Mesenteric fat pad (tissue), 1 donor: ENCODE data around the gene KANK3. TPM values are rescaled to one million over a fixed set of nuclear protein-coding genes. Genes with fewer than 3 reads are reported as not detected.
"Not testable (repeated sequence)": the region's sequence is repeated elsewhere in the genome, so short reads cannot be mapped to it uniquely, and the experiment has no call there.

Experiments used
- DNase-seq: peaks from one replicate; pipeline ENCODE4 v3.0.0-alpha.2; 2020; ENCODE audit warnings: low spot score
- long read RNA-seq: library from polyadenylated mRNA; unstranded; transcript quantifications from one replicate; pipeline ENCODE4 v2.0.0, GENCODE V29; 2020
- total RNA-seq: library from RNA; stranded (reverse); fragmentation: NEBNext Ultra II Directional; extraction: Animal tissue kit (Norgen Biotek cat#: 25700); gene quantifications from one replicate; pipeline ENCODE4 v1.2.1, GENCODE V29; 2021
- donor health status: DM: yes; HTN: yes; CAD: no.

KANK3 gene
- 28.6 TPM for total RNA-seq
- long read RNA-seq, partial matches to known transcripts: 8 of 45 reads
- long read RNA-seq, other reads (novel, unspliced or antisense): 37 of 45 reads

DNA sequence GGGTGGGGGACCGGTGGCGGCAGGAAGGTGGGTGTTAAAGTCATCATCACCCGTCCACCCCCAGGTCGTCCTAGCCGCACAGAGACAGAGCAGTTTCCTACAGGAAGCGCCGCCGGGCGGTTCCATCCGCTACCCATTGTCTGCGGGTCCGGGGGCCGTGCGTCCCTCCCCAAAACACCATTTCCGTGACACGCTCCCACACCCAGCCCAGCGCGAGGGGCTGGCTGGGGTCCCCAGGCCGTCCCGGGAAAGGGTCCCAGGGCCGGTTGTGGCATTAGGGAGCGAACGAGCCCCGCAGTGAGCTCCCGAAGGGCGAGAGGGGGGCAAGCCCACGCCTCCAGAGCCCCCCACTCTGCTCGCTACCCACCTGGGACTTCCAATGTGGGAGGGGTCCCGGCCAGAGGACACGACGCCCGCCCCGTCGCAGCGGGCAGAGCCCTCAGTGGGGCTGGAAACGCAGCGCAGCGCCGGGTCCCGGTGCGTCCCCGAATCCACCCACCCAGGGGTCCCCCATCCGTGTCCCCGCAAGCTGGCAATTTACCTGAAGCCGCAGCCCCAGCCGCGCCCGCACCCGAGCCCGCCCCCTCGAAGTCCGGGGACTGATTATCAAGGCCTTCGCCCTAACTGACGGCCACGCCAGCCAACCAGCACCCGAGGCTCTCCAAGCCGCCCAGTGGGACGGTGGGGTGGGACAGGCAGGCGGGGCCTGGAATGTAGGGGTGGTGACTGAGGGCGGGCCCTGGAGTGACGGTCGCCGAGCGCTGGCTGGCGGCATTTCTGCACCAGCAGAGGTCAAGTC, at the start of gene KANK3:
KANK3 (minus strand) TSS at position 579 of the 799 bp plus-strand sequence. CDS start 5,434 bp downstream, outside the sequence.
- peak; percentile 98 for DNase-seq

DNA sequence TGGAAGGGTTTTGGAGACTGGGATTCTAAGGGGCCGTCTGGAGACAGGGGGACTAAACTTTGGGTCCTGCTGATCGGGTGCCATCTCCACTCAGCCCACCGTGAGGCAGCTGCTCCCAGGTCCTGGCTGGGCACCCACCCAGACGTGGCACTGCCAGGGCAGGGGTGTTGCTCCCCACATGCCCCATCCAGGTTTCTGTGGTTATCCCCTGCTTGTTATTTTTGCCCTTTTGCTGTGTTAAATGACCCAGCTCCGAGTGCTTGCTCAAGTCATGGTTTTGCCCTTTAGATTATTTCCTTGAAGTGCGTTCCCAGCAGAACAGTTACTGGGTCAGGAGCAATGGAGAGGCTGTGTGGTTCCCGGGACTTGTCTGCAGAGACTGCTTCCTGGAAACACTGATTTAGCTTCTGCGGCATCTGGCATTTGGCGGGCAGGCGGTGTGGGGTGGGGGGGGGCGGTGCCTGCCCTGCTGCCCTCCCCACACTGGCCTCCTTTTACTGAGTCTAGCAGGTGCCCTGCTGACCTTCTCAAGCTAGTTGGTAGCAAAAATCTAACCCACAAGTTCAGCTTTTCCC, 49.0 kb upstream of the KANK3 start:
- no peak for DNase-seq

DNA sequence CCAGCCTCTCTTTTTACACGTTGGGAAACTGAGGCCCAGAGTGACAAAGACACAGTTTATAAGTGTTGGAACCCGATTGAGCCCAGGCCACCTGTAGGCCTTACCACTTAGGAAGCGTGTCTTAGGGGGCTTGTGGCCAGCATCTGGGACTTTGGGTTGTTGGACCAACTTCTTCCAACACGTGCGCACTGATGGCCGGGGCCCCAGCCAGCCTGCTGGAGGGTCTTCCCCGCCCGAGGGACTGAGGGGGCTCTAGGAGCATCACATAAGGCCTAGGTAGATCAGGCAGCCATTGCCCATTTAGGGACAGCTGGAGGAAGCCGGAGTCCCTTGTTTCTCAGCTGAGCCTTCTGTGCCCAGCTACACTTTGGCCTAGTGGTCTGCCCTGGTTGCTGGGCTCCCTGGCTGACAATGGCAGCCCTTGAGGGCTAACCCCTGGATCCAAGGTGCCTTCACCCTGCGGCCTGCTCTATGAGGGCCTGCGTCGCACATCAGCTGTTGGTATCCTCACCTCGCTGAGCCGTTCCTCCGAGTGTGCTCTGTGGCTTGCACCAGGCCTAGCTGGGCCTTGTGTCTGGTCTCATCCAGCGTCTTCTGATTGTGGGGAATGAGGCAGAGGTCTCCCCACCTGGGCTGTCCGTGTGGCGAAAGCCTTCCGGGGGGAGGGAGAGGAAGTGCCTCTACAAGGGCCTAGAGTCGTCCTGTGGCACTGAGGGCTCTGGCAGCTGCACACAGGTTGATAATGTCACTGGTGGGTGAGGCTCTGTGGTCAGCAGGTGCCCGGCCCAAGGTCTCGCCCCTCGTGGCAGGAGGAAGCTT, 48.3 kb upstream of the KANK3 start:
- no peak for DNase-seq

DNA sequence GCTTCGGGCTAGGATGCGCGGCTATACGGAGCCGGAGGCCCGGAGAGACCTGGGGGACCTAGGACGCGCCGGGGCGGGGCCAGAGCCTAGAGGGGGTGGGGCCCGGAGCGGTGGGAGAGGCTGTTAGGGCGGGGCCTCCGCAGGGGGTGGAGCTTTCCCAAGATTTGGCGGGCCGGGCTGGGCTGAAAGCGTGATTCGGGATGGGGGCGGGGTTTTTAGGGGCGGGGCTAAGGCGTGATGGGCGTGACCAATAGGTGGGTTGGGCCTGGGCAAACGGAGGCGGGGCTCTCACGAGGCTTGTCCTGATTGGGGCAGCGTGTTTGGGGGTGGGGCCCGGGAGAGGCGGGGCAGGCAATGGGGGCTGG, 47.5 kb upstream of the KANK3 start:
- DNase-seq: peak; percentile 98

DNA sequence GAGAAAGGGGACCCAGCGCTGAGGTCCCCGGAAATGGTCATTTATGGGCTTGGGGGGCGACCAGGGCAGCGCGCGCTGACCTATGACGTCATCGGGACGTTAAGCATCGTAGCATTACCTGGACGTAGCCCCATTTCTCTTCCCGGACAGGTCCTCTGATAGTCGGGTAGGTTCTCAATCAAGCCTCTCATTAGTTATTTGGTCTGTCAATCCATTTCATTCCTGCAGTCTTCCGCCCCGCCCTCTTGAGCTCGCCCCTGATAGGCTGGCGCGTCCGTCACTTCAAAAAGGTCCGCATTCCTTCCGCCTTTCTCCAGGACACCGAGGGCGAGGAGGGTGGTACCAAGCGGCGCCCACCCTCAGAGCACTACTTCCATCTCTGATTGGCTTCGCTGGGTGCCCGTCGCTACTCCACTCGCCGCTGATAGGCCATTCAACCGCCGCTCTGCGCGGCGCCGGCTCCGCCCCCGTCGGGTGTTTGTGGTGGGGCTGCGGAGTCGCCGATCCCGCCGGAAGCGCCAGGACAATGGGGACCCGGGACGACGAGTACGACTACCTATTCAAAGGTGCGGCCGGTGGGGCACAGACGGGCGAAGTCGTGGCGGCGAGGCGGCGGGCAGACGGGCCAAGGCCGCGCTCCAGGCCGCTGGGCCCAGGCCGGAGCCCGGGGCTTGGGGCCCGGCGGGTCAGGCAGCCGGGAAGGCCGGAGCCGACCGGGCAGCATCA, 47.0 kb upstream of the KANK3 start, which contains the start of gene RAB11B:
RAB11B (plus strand) TSS at position 470 of the 726 bp plus-strand sequence; CDS start at position 527, 57 bp downstream.
- DNase-seq: peak; percentile 99

DNA sequence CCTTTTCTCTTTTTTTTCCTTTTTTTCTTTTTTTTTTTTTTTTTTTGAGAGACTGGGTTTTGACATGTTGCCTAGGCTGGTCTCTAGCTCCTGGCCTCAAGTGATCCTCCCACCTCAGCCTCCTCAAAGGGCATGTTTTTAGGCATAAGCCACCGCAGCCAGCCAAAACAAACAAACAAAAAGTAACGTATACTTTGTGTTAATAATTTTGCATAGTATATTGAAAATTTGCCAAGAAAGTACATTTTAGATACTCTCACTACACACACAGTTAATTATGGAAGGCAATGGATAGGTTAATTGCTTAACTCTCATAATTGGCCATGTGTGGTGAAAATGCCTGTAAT, 45.5 kb upstream of the KANK3 start:
- DNase-seq: no peak

DNA sequence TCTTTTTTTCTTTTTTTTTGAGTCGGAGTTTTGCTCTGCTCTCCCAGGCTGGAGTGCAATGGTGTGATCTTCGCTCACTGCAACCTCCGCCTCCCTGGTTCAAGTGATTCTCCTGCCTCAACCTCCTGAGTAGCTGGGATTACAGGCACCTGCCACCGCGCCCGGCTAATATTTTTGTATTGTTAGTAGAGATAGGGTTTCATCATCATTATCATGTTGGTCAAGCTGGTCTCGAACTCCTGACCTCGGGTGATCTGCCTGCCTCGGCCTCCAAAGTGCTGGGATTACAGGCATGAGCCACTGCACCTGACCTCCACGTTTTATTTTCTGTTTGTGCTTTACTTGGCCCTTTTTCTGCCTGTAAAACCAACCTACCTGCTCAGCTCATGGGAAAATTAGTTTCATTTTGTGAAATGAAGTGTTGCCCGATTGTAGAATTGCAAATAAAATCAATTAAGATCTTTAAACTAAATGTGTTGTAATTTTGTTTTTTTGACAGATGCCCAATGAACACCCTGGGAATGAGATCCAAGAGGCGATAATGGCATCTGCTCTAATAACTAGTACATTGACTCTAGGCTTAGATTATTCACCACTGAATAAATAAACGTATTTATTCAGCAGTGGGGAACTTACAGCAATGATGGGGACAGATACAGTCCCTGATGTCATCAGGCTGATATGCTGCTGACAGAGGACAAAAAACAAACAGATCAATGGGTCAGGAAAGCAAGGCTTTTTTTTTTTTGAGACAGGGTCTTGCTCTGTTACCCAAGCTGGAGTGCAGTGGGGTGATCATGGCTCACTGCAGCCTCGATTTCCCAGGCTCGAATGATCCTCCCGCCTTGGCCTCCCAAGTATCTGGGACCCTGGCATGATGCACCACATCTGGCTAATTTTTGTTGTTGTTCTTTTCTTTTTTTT, 44.9 kb upstream of the KANK3 start:
- no peak for DNase-seq

DNA sequence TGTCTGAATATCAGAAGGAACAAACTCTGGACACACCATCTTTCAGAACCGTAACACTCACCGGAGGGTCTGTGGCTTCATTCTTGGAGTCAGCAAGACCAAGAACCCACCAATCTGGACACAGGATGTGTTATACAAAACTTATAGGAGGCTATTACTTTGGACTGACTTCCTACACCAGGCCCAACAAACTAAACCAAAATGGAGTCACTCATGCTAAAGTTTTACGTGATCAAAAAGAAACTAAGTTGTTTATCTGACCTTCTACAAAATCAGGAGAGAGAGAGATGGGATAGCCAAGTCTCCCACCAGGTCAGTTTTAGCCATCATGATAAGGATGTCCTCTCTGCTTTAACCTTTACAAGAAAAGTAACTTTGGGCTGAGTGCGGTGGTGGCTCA, 43.9 kb upstream of the KANK3 start:
- no peak for DNase-seq

DNA sequence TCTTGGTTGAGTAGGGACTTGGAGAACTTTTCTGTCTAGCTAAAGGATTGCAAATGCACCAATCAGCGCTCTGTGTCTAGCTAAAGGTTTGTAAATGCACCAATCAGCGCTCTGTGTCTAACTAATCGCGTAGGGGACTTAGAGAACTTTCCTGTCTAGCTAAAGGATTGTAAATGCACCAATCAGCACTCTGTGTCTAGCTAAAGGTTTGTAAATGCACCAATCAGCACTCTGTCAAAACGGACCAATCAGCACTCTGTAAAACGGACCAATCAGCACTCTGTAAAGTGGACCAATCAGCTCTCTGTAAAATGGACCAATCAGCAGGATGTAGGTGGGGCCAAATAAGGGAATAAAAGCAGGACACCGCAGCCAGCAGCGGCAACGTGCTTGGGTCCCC, 43.4 kb upstream of the KANK3 start:
- DNase-seq: not testable (repeated sequence)

DNA sequence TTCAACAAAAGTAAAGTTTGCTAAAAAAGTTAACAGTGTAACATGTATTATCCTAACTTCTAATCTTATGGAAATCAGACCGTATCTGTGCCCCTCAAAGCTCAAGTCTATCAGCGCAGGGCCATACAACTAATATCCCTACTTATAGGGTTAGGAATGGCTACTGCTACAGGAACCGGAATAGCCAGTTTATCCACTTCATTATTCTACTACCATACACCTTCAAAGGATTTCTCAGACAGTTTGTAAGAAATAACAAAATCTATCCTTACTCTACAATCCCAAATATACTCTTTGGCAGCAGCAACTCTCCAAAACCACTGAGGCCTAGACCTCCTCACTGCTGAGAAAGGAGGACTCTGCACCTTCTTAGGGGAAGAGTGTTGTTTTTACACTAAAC, 42.5 kb upstream of the KANK3 start:
- not testable (repeated sequence) for DNase-seq

DNA sequence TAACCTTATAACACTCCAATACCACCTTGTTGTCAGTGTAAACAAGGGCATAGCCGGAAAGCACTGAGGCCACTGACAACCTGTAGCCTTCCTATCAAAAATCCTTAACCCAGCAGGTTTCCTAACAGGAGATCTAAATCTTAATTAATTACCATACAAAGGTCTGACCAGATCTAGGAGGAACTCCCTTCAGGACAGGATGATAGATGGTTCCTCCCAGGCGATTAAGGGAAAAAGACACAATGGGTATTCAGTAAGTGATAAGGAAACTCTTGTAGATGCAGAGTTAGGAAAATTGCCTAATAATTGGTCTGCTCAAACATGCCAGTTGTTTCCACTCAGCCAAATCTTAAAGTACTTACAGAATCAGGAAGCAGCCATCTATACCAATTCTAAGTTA, 42.0 kb upstream of the KANK3 start:
- not testable (repeated sequence) for DNase-seq

DNA sequence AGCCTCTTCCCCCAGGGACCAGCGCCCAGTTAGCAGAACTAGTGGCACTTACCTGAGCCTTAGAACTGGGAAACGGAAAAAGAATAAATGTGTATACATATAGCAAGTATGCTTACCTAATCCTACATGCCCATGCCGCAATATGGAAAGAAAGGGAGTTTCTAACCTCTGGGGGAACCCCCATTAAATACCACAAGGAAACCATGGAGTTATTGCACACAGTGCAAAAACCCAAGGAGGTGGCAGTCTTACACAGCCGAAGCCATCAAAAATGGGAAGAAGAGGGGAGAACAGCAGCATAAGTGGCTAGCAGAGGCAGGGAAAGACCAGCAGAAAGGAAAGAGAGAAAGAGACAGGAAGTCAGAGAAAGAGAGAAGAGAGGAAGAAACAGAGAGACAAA, 41.5 kb upstream of the KANK3 start:
- DNase-seq: not testable (repeated sequence)

DNA sequence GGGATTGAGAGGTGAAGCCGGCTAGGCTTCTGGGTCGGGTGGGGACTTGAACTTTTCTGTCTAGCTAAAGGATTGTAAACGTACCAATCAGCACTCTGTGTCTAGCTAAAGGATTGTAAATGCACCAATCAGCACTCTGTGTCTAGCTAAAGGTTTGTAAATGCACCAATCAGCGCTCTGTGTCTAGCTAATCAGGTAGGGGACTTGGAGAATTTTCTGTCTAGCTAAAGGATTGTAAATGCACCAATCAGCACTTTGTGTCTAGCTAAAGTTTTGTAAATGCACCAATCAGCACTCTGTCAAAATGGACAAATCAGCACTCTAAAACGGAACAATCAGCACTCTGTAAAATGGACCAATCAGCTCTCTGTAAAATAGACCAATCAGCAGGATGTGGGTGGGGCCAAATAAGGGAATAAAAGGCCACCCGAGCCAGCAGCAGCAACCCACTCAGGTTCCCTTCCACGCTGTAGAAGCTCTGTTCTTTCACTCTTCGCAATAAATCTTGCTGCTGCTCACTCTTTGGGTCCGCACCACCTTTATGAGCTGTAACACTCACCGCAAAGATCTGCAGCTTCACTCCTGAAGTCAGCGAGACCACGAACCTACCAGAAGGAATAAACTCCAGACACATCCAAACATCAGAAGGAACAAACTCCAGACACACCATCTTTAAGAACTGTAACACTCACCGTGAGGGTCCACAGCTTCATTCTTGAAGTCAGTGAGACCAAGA, 36.3 kb upstream of the KANK3 start:
- DNase-seq: not testable (repeated sequence)

DNA sequence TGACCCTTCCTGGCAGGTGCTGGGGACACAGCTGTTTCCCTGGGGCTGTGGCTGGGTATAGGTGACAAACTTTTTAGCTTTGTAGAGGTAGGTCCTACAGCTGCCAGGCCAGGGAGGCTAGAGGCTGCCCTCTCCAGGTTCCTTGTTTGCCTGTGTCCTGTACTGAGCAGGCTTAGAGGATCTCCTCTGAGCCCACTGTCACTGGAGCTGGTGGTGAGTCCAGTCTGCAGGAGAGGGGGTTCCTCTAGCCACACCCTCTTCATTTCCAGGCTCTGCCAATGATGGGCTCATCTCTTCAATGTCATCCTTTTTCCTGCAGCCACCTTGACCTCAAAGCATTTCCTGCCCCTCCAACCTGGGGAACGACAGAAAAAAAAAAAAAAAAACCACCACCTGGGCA, 34.5 kb upstream of the KANK3 start:
- DNase-seq: no peak

DNA sequence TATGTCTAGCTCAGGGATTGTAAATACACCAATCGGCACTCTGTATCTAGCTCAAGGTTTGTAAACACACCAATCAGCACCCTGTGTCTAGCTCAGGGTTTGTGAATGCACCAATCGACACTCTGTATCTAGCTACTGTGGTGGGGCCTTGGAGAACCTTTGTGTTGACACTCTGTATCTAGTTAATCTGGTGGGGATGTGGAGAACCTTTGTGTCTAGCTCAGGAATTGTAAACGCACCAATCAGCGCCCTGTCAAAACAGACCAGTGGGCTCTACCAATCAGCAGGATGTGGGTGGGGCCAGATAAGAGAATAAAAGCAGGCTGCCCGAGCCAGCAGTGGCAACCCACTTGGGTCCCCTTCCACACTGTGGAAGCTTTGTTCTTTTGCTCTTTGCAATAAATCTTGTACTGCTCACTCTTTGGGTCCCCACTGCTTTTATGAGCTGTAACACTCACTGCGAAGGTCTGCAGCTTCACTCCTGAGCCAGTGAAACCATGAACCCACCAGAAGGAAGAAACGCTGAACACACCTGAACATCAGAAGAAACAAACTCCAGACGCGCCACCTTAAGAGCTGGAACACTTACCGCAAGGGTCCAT, 33.4 kb upstream of the KANK3 start:
- DNase-seq: not testable (repeated sequence)

DNA sequence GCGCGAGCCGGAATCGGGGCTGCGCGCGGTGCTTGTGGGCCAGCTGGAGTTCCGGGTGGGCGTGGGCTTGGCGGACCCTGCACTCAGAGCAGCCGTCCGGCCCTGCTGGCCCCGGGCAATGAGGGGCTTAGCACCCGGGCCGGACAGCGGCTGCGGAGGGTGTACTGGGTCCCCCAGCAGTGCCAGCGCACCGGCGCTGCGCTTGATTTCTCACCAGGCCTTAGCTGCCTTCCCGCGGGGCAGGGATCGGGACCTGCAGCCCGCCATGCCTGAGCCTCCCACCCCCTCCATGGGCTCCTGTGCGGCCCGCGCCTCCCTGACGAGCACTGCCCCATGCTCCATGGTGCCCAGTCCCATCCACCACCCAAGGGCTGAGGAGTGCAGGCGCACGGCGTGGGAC, 32.7 kb upstream of the KANK3 start:
- DNase-seq: not testable (repeated sequence)

DNA sequence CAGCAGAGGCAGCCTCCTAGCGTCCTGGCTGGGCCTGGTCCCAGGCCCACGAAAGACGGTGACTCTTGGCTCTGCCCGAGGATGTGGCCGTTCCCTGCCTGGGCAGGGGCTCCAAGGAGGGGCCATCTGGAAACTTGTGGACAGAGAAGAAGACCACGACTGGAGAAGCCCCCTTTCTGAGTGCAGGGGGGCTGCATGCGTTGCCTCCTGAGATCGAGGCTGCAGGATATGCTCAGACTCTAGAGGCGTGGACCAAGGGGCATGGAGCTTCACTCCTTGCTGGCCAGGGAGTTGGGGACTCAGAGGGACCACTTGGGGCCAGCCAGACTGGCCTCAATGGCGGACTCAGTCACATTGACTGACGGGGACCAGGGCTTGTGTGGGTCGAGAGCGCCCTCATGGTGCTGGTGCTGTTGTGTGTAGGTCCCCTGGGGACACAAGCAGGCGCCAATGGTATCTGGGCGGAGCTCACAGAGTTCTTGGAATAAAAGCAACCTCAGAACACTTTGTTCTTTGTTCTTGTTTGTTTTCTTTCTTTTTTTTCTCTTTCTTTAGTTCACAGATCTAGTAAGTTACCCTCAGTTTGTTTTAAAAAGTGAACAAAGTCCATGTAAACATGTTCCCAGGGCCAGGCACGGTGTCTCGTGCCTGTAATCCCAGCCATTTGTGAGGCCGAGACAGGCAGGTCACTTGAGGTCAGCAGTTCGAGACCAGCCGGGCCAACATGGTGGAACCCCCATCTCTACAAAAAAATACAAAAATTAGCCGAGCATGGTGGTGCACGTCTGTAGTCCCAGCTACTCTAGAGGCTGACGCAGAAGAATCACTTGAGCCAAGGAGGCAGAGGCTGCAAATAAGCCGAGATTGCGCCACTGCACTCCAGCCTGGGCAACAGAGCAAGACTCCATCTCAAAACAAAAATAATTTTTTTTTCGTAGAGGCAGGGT, 31.1 kb upstream of the KANK3 start:
- DNase-seq: no peak
